ENCODE results near the gene SPP2.

- TF ChIP-seq POLR2A (IDR thresholded peaks at IDR 0.05) (no peak), CTCF (IDR thresholded peaks at IDR 0.05) (no peak)
Measured at GRCh38 chr2:234111523-234111922, 61.0 kb downstream of the SPP2 start.
